Activated CD4-positive, CD25-positive, alpha-beta regulatory T cell treated with anti-CD3 and anti-CD28 coated beads, Interleukin-2, amount 50 U/mL, for 72 hours (primary cell): ENCODE results near the gene PRPH.
"Not testable (repeated sequence)": the region's sequence is repeated elsewhere in the genome, so short reads cannot be mapped to it uniquely, and the experiment has no call there.

Experiments used
- DNase-seq: peaks from one replicate; pipeline ENCODE4 v3.0.0; 2021

Gene PRPH

GRCh38 chr12:49301760-49302159 lies 6.8 kb downstream of the PRPH start:
- no peak for DNase-seq

GRCh38 chr12:49304161-49304560 lies 9.2 kb downstream of the PRPH start:
- no peak for DNase-seq

GRCh38 chr12:49305762-49306510 lies 11.0 kb downstream of the PRPH start:
- no peak for DNase-seq

GRCh38 chr12:49309386-49309785 lies 14.4 kb downstream of the PRPH start:
- DNase-seq: no peak

GRCh38 chr12:49310451-49311000 lies 15.6 kb downstream of the PRPH start:
- not testable (repeated sequence) for DNase-seq

- DNase-seq: no peak
These were observed 19.9 kb downstream of the PRPH start for GRCh38 chr12:49314811-49315210.

- DNase-seq: not testable (repeated sequence)
These were observed 22.2 kb downstream of the PRPH start for GRCh38 chr12:49317118-49317517.

GRCh38 chr12:49320411-49321103 lies 25.6 kb downstream of the PRPH start:
- DNase-seq: not testable (repeated sequence)

GRCh38 chr12:49322367-49322707 lies 27.4 kb downstream of the PRPH start:
- no peak for DNase-seq

- DNase-seq: peak; percentile 95
These were observed 28.0 kb downstream of the PRPH start, which contains the start of gene TROAP for GRCh38 chr12:49322708-49323523. TROAP (plus strand) TSS chr12:49323255; CDS start chr12:49323609, 354 bp downstream.

GRCh38 chr12:49323524-49324097 lies 28.7 kb downstream of the PRPH start:
- no peak for DNase-seq

- no peak for DNase-seq
These were observed 30.7 kb downstream of the PRPH start for GRCh38 chr12:49325606-49326005.

- DNase-seq: no peak
These were observed 32.4 kb downstream of the PRPH start for GRCh38 chr12:49327368-49327767.

GRCh38 chr12:49327887-49328286 lies 32.9 kb downstream of the PRPH start:
- no peak for DNase-seq

- DNase-seq: no peak
These were observed 33.9 kb downstream of the PRPH start for GRCh38 chr12:49328816-49329215.

GRCh38 chr12:49330032-49330619 lies 35.2 kb downstream of the PRPH start:
- no peak for DNase-seq

- DNase-seq: no peak
These were observed 35.9 kb downstream of the PRPH start for GRCh38 chr12:49330631-49331379.

GRCh38 chr12:49331380-49332222 lies 36.7 kb downstream of the PRPH start:
- DNase-seq: no peak

- no peak for DNase-seq
These were observed 37.5 kb downstream of the PRPH start for GRCh38 chr12:49332441-49332861.

GRCh38 chr12:49332891-49333371 lies 38.0 kb downstream of the PRPH start:
- no peak for DNase-seq

- not testable (repeated sequence) for DNase-seq
These were observed 38.8 kb downstream of the PRPH start for GRCh38 chr12:49333778-49334177.
